Measurements from ENCODE around the gene ASTN2.

The ASTN2 gene

GRCh38 chr9:117104206-117104605, 310.7 kb downstream of the ASTN2 start:
- TF ChIP-seq, protein P1, sequence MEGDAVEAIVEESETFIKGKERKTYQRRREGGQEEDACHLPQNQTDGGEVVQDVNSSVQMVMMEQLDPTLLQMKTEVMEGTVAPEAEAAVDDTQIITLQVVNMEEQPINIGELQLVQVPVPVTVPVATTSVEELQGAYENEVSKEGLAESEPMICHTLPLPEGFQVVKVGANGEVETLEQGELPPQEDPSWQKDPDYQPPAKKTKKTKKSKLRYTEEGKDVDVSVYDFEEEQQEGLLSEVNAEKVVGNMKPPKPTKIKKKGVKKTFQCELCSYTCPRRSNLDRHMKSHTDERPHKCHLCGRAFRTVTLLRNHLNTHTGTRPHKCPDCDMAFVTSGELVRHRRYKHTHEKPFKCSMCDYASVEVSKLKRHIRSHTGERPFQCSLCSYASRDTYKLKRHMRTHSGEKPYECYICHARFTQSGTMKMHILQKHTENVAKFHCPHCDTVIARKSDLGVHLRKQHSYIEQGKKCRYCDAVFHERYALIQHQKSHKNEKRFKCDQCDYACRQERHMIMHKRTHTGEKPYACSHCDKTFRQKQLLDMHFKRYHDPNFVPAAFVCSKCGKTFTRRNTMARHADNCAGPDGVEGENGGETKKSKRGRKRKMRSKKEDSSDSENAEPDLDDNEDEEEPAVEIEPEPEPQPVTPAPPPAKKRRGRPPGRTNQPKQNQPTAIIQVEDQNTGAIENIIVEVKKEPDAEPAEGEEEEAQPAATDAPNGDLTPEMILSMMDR (conservative IDR thresholded peaks at IDR 0.05): no peak

GRCh38 chr9:117103438-117104110, 311.3 kb downstream of the ASTN2 start:
- H3K27ac ChIP-seq: no peak overlapping the region
- TF ChIP-seq, protein P1 (conservative IDR thresholded peaks at IDR 0.05): no peak

More at GRCh38 chr9:117104206-117104605, 310.7 kb downstream of the ASTN2 start:
- H3K27ac ChIP-seq: no peak overlapping the region

DNA sequence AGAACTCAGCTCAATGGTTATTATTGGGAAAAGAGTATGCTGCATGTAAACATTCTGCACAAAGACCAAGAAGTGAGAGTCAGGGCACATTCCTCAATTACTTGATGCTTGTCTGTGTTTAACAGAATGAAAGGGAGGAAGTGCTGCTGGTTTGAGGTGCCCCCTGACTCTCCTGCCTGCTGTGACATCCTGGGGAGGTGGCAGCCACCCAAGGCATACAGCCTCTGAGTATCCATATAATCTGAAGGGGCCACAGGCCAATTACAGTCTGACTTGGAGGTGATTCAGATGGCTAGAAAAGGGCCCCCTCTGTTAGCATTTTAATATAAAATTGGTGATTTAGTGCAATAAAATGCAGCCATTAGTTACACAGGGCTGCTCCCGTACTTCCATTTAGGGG, 313.8 kb downstream of the ASTN2 start:
- TF ChIP-seq, protein P1 (conservative IDR thresholded peaks at IDR 0.05): no peak
- H3K27ac ChIP-seq: no peak overlapping the region

GRCh38 chr9:117098331-117098730, 316.5 kb downstream of the ASTN2 start:
- no peak overlapping the region for H3K27ac ChIP-seq
- TF ChIP-seq, protein P1 (conservative IDR thresholded peaks at IDR 0.05): no peak

DNA sequence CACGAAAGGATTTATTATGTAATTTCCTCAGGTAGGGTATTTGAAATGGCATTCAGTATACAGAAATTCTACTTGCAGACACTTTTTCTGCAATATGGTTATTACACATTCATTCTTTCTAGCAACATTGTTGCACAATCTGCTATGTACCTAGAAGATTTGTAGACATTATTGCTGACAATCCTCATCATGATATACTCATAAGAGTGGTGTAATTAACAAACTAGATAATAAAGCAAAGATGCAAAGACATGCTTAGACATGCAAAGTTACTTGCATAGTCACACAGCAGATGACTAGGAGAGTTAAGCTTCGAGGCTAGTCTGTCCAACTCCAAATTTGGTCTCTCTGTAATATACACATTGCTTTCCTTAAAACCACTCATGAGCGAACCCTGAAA, 317.1 kb downstream of the ASTN2 start:
- TF ChIP-seq, protein P1 (conservative IDR thresholded peaks at IDR 0.05): no peak
- H3K27ac ChIP-seq: no peak overlapping the region

- TF ChIP-seq, protein P1 (conservative IDR thresholded peaks at IDR 0.05): no peak
- H3K27ac ChIP-seq: no peak overlapping the region
Observed at GRCh38 chr9:117096138-117096537, 318.7 kb downstream of the ASTN2 start.

GRCh38 chr9:117095081-117095480, 319.8 kb downstream of the ASTN2 start:
- TF ChIP-seq, protein P1 (conservative IDR thresholded peaks at IDR 0.05): no peak
- no peak overlapping the region for H3K27ac ChIP-seq

All from VCaP (cell line).